NOMO-1 treated with DMSO at 0.1 percent for 48 hours (cell line): ENCODE results near the gene BANF2.
"Not testable (repeated sequence)": the region's sequence is repeated elsewhere in the genome, so short reads cannot be mapped to it uniquely, and the experiment has no call there.

Experiments
- DNase-seq: peaks from one replicate; lab custom pipeline; 2025; ENCODE audit not compliant: unreplicated experiment; lab: John Stamatoyannopoulos, UW

The BANF2 gene

GRCh38 chr20:17699931-17700351, at the start of gene BANF2:
TSS of gene BANF2 (plus strand) at chr20:17699966. CDS start at chr20:17725026, 25,060 bp downstream.
- DNase-seq = no peak

- no peak for DNase-seq
Observed at GRCh38 chr20:17650301-17651128, 49.3 kb upstream of the BANF2 start.

GRCh38 chr20:17651129-17651759, 48.5 kb upstream of the BANF2 start:
- no peak for DNase-seq

- DNase-seq = no peak
Observed at GRCh38 chr20:17651760-17652388, 47.9 kb upstream of the BANF2 start.

GRCh38 chr20:17652411-17652810, 47.4 kb upstream of the BANF2 start:
- no peak for DNase-seq

GRCh38 chr20:17653835-17654648, 45.7 kb upstream of the BANF2 start:
- no peak for DNase-seq

- no peak for DNase-seq
Observed at GRCh38 chr20:17654649-17655285, 45.0 kb upstream of the BANF2 start.

GRCh38 chr20:17655286-17655651, 44.5 kb upstream of the BANF2 start:
- no peak for DNase-seq

GRCh38 chr20:17655865-17656479, 43.8 kb upstream of the BANF2 start:
- DNase-seq = no peak

- no peak for DNase-seq
Observed at GRCh38 chr20:17657079-17657825, 42.5 kb upstream of the BANF2 start.

- no peak for DNase-seq
Observed at GRCh38 chr20:17657898-17658647, 41.7 kb upstream of the BANF2 start.

- no peak for DNase-seq
Observed at GRCh38 chr20:17658648-17658993, 41.1 kb upstream of the BANF2 start.

- DNase-seq = not testable (repeated sequence)
Observed at GRCh38 chr20:17659344-17659743, 40.4 kb upstream of the BANF2 start.

- no peak for DNase-seq
Observed at GRCh38 chr20:17659801-17660200, 40.0 kb upstream of the BANF2 start.

GRCh38 chr20:17660667-17661066, 39.1 kb upstream of the BANF2 start:
- no peak for DNase-seq

- no peak for DNase-seq
Observed at GRCh38 chr20:17661121-17661744, 38.5 kb upstream of the BANF2 start.

GRCh38 chr20:17662333-17663039, 37.3 kb upstream of the BANF2 start:
- no peak for DNase-seq

- no peak for DNase-seq
Observed at GRCh38 chr20:17663040-17663399, 36.7 kb upstream of the BANF2 start.
